Skeletal muscle tissue (tissue), 4 donors: ENCODE measurements around the gene MAML3. TPM values are rescaled to one million over a fixed set of nuclear protein-coding genes. Genes with fewer than 3 reads are reported as not detected.

Source experiments
- H3K27ac ChIP-seq: one replicate; pipeline ENCODE4 v1.7.0; 2013; ENCODE audit warnings: mild to moderate bottlenecking, low read depth, low read length, inconsistent platforms
- H3K27me3 ChIP-seq, 3 donors: one replicate each; pipeline ENCODE4 v1.7.0; 2013; ENCODE audit warnings: low read length in 3 of 3; ENCODE audit not compliant: control insufficient read depth in 3 of 3, insufficient read depth in 3 of 3
- H3K36me3 ChIP-seq, 3 donors: one replicate each; pipeline ENCODE4 v1.7.0; 2013; ENCODE audit warnings: low read length in 3 of 3; ENCODE audit not compliant: control insufficient read depth in 3 of 3, insufficient read depth in 3 of 3
- H3K4me1 ChIP-seq, 3 donors: one replicate each; pipeline ENCODE4 v1.7.0; 2013; ENCODE audit warnings: low read length in 3 of 3, mild to moderate bottlenecking in 3 of 3; ENCODE audit not compliant: control insufficient read depth in 3 of 3, insufficient read depth in 3 of 3
- H3K4me3 ChIP-seq, 3 donors: one replicate each; pipeline ENCODE4 v1.7.0; 2013; ENCODE audit warnings: low read length in 3 of 3
- H3K9ac ChIP-seq, 3 donors: one replicate each; pipeline ENCODE4 v1.7.0; 2013; ENCODE audit warnings: low read length in 3 of 3, mild to moderate bottlenecking in 3 of 3, moderate library complexity in 2 of 3, low read depth in 1 of 3
- H3K9me3 ChIP-seq, 3 donors: one replicate each; pipeline ENCODE4 v1.7.0; 2013; ENCODE audit warnings: low read length in 3 of 3; ENCODE audit not compliant: control insufficient read depth in 3 of 3
- total RNA-seq: library from RNA; depleted of rRNA; stranded (reverse); fragments of >200 nt; gene quantifications from one replicate; pipeline ENCODE4 v1.2.3, GENCODE V29; 2014
- donor health status: Osteomylitis.

Gene MAML3
- total RNA-seq, 1 donor from 2014 or later: 3.1 TPM

GRCh38 chr4:139876337-139876941, 277.5 kb downstream of the MAML3 start:
- Histone ChIP-seq H3K9me3 (no peaks in the 10 kb centered on the region), H3K4me3 (no peak overlapping the region), H3K36me3 (no peaks in the 10 kb centered on the region), H3K4me1 (peaks cover 8 to 11% (median 9%) of the 10 kb centered on the region in 3 donors), H3K27me3 (no peaks in the 10 kb centered on the region), H3K27ac (no peak overlapping the region), H3K9ac (no peak overlapping the region)

- Histone ChIP-seq H3K9ac (no peak overlapping the region), H3K4me3 (no peak overlapping the region), H3K9me3 (no peaks in the 10 kb centered on the region), H3K4me1 (peaks cover 8 to 11% (median 9%) of the 10 kb centered on the region in 3 donors), H3K27ac (peak overlapping the region; percentile 34), H3K27me3 (no peaks in the 10 kb centered on the region), H3K36me3 (no peaks in the 10 kb centered on the region)
These were observed 278.6 kb downstream of the MAML3 start for GRCh38 chr4:139875411-139875825.

- no peak overlapping the region for H3K9ac ChIP-seq
- no peak overlapping the region for H3K4me3 ChIP-seq
- no peaks in the 10 kb centered on the region for H3K9me3 ChIP-seq
- H3K27me3 ChIP-seq: no peaks in the 10 kb centered on the region
- H3K4me1 ChIP-seq: peaks cover 8 to 11% (median 9%) of the 10 kb centered on the region in 3 donors
- no peak overlapping the region for H3K27ac ChIP-seq
- H3K36me3 ChIP-seq: no peaks in the 10 kb centered on the region
These were observed 280.7 kb downstream of the MAML3 start for GRCh38 chr4:139873111-139873860.

- Histone ChIP-seq H3K27ac (no peak overlapping the region), H3K27me3 (no peaks in the 10 kb centered on the region), H3K4me3 (no peak overlapping the region), H3K36me3 (no peaks in the 10 kb centered on the region), H3K9me3 (no peaks in the 10 kb centered on the region), H3K4me1 (peaks cover 8 to 11% (median 9%) of the 10 kb centered on the region in 3 donors), H3K9ac (no peak overlapping the region)
These were observed 281.7 kb downstream of the MAML3 start for GRCh38 chr4:139872274-139872673.

GRCh38 chr4:139869810-139870209, 284.2 kb downstream of the MAML3 start:
- Histone ChIP-seq H3K27ac (no peak overlapping the region), H3K9me3 (no peaks in the 10 kb centered on the region), H3K4me3 (no peak overlapping the region), H3K27me3 (no peaks in the 10 kb centered on the region), H3K9ac (no peak overlapping the region), H3K36me3 (no peaks in the 10 kb centered on the region), H3K4me1 (no peaks in the 10 kb centered on the region)

GRCh38 chr4:139866276-139866962, 287.6 kb downstream of the MAML3 start:
- Histone ChIP-seq H3K9ac (no peak overlapping the region), H3K4me1 (peaks cover 0 to 3% (median 0%) of the 10 kb centered on the region in 3 donors), H3K36me3 (no peaks in the 10 kb centered on the region), H3K4me3 (no peak overlapping the region), H3K9me3 (no peaks in the 10 kb centered on the region), H3K27ac (no peak overlapping the region), H3K27me3 (no peaks in the 10 kb centered on the region)

GRCh38 chr4:139865537-139865936, 288.4 kb downstream of the MAML3 start:
- no peaks in the 10 kb centered on the region for H3K27me3 ChIP-seq
- peaks cover 0 to 5% (median 0%) of the 10 kb centered on the region in 3 donors for H3K4me1 ChIP-seq
- no peak overlapping the region for H3K4me3 ChIP-seq
- H3K9ac ChIP-seq: no peak overlapping the region
- H3K9me3 ChIP-seq: no peaks in the 10 kb centered on the region
- H3K36me3 ChIP-seq: no peaks in the 10 kb centered on the region
- no peak overlapping the region for H3K27ac ChIP-seq

GRCh38 chr4:139863531-139863930, 290.5 kb downstream of the MAML3 start:
- Histone ChIP-seq H3K4me3 (no peak overlapping the region), H3K36me3 (no peaks in the 10 kb centered on the region), H3K27me3 (no peaks in the 10 kb centered on the region), H3K4me1 (peaks cover 0 to 5% (median 0%) of the 10 kb centered on the region in 3 donors), H3K9ac (no peak overlapping the region), H3K27ac (no peak overlapping the region), H3K9me3 (no peaks in the 10 kb centered on the region)

GRCh38 chr4:139861471-139861870, 292.5 kb downstream of the MAML3 start:
- no peak overlapping the region for H3K9ac ChIP-seq

More at GRCh38 chr4:139861471-139861870, 292.5 kb downstream of the MAML3 start:
- Histone ChIP-seq H3K9me3 (no peaks in the 10 kb centered on the region), H3K27ac (no peak overlapping the region), H3K36me3 (no peaks in the 10 kb centered on the region), H3K4me1 (peaks cover 0 to 5% (median 0%) of the 10 kb centered on the region in 3 donors), H3K4me3 (no peak overlapping the region), H3K27me3 (no peaks in the 10 kb centered on the region)
